ENCODE results near the gene RAPGEF1.

RAPGEF1 gene

GRCh38 chr9:131601683-131602181, 138.1 kb downstream of the RAPGEF1 start:
- no peak overlapping the region for H3K4me3 ChIP-seq (ENCODE audit: low read length)
- TF ChIP-seq EZH2 (optimal IDR thresholded peaks at IDR 0.05; ENCODE audit: low read depth, low read length) = no peak
- TF ChIP-seq EZH2phosphoT487 (IDR thresholded peaks at IDR 0.05; ENCODE audit: low read length) = no peak
- peaks cover 12% of the 10 kb centered on the region for H3K36me3 ChIP-seq (replicated peaks; ENCODE audit: insufficient read depth, low read length)
- H3K9ac ChIP-seq (ENCODE audit: low read length) = no peak overlapping the region
- 0 out of 2 replicates have a peak, but pooled peaks cover 3% of the 10 kb centered on the region for H3K79me2 ChIP-seq (ENCODE audit: low read length)
- H3K4me2 ChIP-seq (ENCODE audit: low read depth, low read length) = no peak overlapping the region
- no peaks in the 10 kb centered on the region for H3K4me1 ChIP-seq (ENCODE audit: low read length)
- 0 out of 2 replicates have a peak, but pooled peaks cover 2% of the 10 kb centered on the region for H4K20me1 ChIP-seq (ENCODE audit: insufficient read depth, low read length)
- no peaks in the 10 kb centered on the region for H3K27me3 ChIP-seq (replicated peaks; ENCODE audit: insufficient read depth, low read length)
- no peaks in the 10 kb centered on the region for H3F3A ChIP-seq (ENCODE audit: insufficient read depth, low read length)
- H3K9me2 ChIP-seq (replicated peaks; ENCODE audit: insufficient read depth, low read length) = no peaks in the 10 kb centered on the region
- no peak for DNase-seq
- no peaks in the 10 kb centered on the region for H3K9me3 ChIP-seq (replicated peaks; ENCODE audit: insufficient read depth, low read length)
- H2AFZ ChIP-seq (ENCODE audit: low read length) = no peak overlapping the region
- H3K27ac ChIP-seq (ENCODE audit: low read length) = no peak overlapping the region

GRCh38 chr9:131598121-131598520, 141.8 kb downstream of the RAPGEF1 start:
- Histone ChIP-seq H3K36me3 (replicated peaks; ENCODE audit: insufficient read depth, low read length) (peaks cover 10% of the 10 kb centered on the region), H3K9me3 (replicated peaks; ENCODE audit: insufficient read depth, low read length) (no peaks in the 10 kb centered on the region), H2AFZ (ENCODE audit: low read length) (no peak overlapping the region), H3K27me3 (replicated peaks; ENCODE audit: insufficient read depth, low read length) (no peaks in the 10 kb centered on the region), H4K20me1 (ENCODE audit: insufficient read depth, low read length) (0 out of 2 replicates have a peak, but pooled peaks cover 2% of the 10 kb centered on the region), H3K9ac (ENCODE audit: low read length) (no peak overlapping the region), H3K9me2 (replicated peaks; ENCODE audit: insufficient read depth, low read length) (no peaks in the 10 kb centered on the region), H3K27ac (ENCODE audit: low read length) (no peak overlapping the region), H3K79me2 (ENCODE audit: low read length) (0 out of 2 replicates have a peak, but pooled peaks cover 3% of the 10 kb centered on the region), H3F3A (ENCODE audit: insufficient read depth, low read length) (no peaks in the 10 kb centered on the region), H3K4me3 (ENCODE audit: low read length) (no peak overlapping the region), H3K4me2 (ENCODE audit: low read depth, low read length) (no peak overlapping the region), H3K4me1 (ENCODE audit: low read length) (no peaks in the 10 kb centered on the region)
- DNase-seq = no peak
- no peak for TF ChIP-seq EZH2 (optimal IDR thresholded peaks at IDR 0.05; ENCODE audit: low read depth, low read length)
- TF ChIP-seq, protein P1, sequence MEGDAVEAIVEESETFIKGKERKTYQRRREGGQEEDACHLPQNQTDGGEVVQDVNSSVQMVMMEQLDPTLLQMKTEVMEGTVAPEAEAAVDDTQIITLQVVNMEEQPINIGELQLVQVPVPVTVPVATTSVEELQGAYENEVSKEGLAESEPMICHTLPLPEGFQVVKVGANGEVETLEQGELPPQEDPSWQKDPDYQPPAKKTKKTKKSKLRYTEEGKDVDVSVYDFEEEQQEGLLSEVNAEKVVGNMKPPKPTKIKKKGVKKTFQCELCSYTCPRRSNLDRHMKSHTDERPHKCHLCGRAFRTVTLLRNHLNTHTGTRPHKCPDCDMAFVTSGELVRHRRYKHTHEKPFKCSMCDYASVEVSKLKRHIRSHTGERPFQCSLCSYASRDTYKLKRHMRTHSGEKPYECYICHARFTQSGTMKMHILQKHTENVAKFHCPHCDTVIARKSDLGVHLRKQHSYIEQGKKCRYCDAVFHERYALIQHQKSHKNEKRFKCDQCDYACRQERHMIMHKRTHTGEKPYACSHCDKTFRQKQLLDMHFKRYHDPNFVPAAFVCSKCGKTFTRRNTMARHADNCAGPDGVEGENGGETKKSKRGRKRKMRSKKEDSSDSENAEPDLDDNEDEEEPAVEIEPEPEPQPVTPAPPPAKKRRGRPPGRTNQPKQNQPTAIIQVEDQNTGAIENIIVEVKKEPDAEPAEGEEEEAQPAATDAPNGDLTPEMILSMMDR (IDR thresholded peaks at IDR 0.05; ENCODE audit: low read length) = no peak
- TF ChIP-seq EZH2phosphoT487 (IDR thresholded peaks at IDR 0.05; ENCODE audit: low read length) = no peak

- Histone ChIP-seq H3K36me3 (replicated peaks; ENCODE audit: insufficient read depth, low read length) (peaks cover 10% of the 10 kb centered on the region), H3K79me2 (ENCODE audit: low read length) (no peaks in the 10 kb centered on the region), H3K9me3 (replicated peaks; ENCODE audit: insufficient read depth, low read length) (no peaks in the 10 kb centered on the region), H2AFZ (ENCODE audit: low read length) (no peak overlapping the region), H3K9ac (ENCODE audit: low read length) (no peak overlapping the region), H4K20me1 (ENCODE audit: insufficient read depth, low read length) (0 out of 2 replicates have a peak, but pooled peaks cover 2% of the 10 kb centered on the region), H3K27ac (ENCODE audit: low read length) (no peak overlapping the region), H3K27me3 (replicated peaks; ENCODE audit: insufficient read depth, low read length) (no peaks in the 10 kb centered on the region), H3F3A (ENCODE audit: insufficient read depth, low read length) (no peaks in the 10 kb centered on the region), H3K9me2 (replicated peaks; ENCODE audit: insufficient read depth, low read length) (no peaks in the 10 kb centered on the region), H3K4me1 (ENCODE audit: low read length) (no peaks in the 10 kb centered on the region), H3K4me2 (ENCODE audit: low read depth, low read length) (no peak overlapping the region), H3K4me3 (ENCODE audit: low read length) (no peak overlapping the region)
- DNase-seq = no peak
- TF ChIP-seq, protein P1 (IDR thresholded peaks at IDR 0.05; ENCODE audit: low read length) = no peak
- TF ChIP-seq EZH2phosphoT487 (IDR thresholded peaks at IDR 0.05; ENCODE audit: low read length) = no peak
- TF ChIP-seq EZH2 (optimal IDR thresholded peaks at IDR 0.05; ENCODE audit: low read depth, low read length) = no peak
These were observed 142.6 kb downstream of the RAPGEF1 start for GRCh38 chr9:131597246-131597645.

GRCh38 chr9:131596430-131596743, 143.5 kb downstream of the RAPGEF1 start:
- H2AFZ ChIP-seq (ENCODE audit: low read length) = no peak overlapping the region
- peaks cover 10% of the 10 kb centered on the region for H3K36me3 ChIP-seq (replicated peaks; ENCODE audit: insufficient read depth, low read length)
- H3F3A ChIP-seq (ENCODE audit: insufficient read depth, low read length) = no peaks in the 10 kb centered on the region
- H3K4me1 ChIP-seq (ENCODE audit: low read length) = no peaks in the 10 kb centered on the region
- no peak overlapping the region for H3K27ac ChIP-seq (ENCODE audit: low read length)
- H4K20me1 ChIP-seq (ENCODE audit: insufficient read depth, low read length) = 0 out of 2 replicates have a peak, but pooled peaks cover 2% of the 10 kb centered on the region
- H3K4me3 ChIP-seq (ENCODE audit: low read length) = no peak overlapping the region
- H3K9ac ChIP-seq (ENCODE audit: low read length) = no peak overlapping the region
- H3K27me3 ChIP-seq (replicated peaks; ENCODE audit: insufficient read depth, low read length) = no peaks in the 10 kb centered on the region
- H3K79me2 ChIP-seq (ENCODE audit: low read length) = no peaks in the 10 kb centered on the region
- TF ChIP-seq, protein P1 (IDR thresholded peaks at IDR 0.05; ENCODE audit: low read length) = no peak
- TF ChIP-seq EZH2 (optimal IDR thresholded peaks at IDR 0.05; ENCODE audit: low read depth, low read length) (no peak), EZH2phosphoT487 (IDR thresholded peaks at IDR 0.05; ENCODE audit: low read length) (no peak)
- H3K9me3 ChIP-seq (replicated peaks; ENCODE audit: insufficient read depth, low read length) = no peaks in the 10 kb centered on the region
- no peaks in the 10 kb centered on the region for H3K9me2 ChIP-seq (replicated peaks; ENCODE audit: insufficient read depth, low read length)
- no peak overlapping the region for H3K4me2 ChIP-seq (ENCODE audit: low read depth, low read length)
- DNase-seq = no peak
